NCI-H1417 (cell line): ENCODE results near the gene TMEM196.
"Not testable (repeated sequence)": the region's sequence is repeated elsewhere in the genome, so short reads cannot be mapped to it uniquely, and the experiment has no call there.

Experiments used
- DNase-seq, 3 experiments: peaks; one replicate each; lab custom pipeline; 2025; lab: John Stamatoyannopoulos, UW

Gene TMEM196

GRCh38 chr7:19707240-19707639 lies 66.2 kb downstream of the TMEM196 start:
- no peak for DNase-seq

- no peak for DNase-seq
Measured at GRCh38 chr7:19705663-19706062, 67.8 kb downstream of the TMEM196 start.

- DNase-seq, result peak in 2 of 3 experiments; percentile 62 to 92
Measured at GRCh38 chr7:19701471-19701870, 71.9 kb downstream of the TMEM196 start.

GRCh38 chr7:19700936-19701335 lies 72.5 kb downstream of the TMEM196 start:
- no peak for DNase-seq

- no peak for DNase-seq
Measured at GRCh38 chr7:19698331-19698730, 75.1 kb downstream of the TMEM196 start.

- no peak for DNase-seq
Measured at GRCh38 chr7:19696926-19697325, 76.5 kb downstream of the TMEM196 start.

- no peak for DNase-seq
Measured at GRCh38 chr7:19692111-19692828, 81.1 kb downstream of the TMEM196 start.

- no peak for DNase-seq
Measured at GRCh38 chr7:19690736-19691135, 82.7 kb downstream of the TMEM196 start.

GRCh38 chr7:19689130-19689529 lies 84.3 kb downstream of the TMEM196 start:
- not testable (repeated sequence) for DNase-seq

- no peak for DNase-seq
Measured at GRCh38 chr7:19681596-19681995, 91.8 kb downstream of the TMEM196 start.

GRCh38 chr7:19677180-19677579 lies 96.2 kb downstream of the TMEM196 start:
- no peak for DNase-seq

GRCh38 chr7:19675816-19676215 lies 97.6 kb downstream of the TMEM196 start:
- no peak for DNase-seq

- no peak for DNase-seq
Measured at GRCh38 chr7:19674266-19674960, 99.0 kb downstream of the TMEM196 start.

- no peak for DNase-seq
Measured at GRCh38 chr7:19670806-19671205, 102.6 kb downstream of the TMEM196 start.
